Fibroblast of gingiva (primary cell): ENCODE data around the gene OSBPL8.
"Not testable (repeated sequence)": the region's sequence is repeated elsewhere in the genome, so short reads cannot be mapped to it uniquely, and the experiment has no call there.

Experiments
- DNase-seq: peaks from one replicate; pipeline ENCODE4 v3.0.0-alpha.2; 2011; ENCODE audit warnings: low read depth

OSBPL8 gene

DNA sequence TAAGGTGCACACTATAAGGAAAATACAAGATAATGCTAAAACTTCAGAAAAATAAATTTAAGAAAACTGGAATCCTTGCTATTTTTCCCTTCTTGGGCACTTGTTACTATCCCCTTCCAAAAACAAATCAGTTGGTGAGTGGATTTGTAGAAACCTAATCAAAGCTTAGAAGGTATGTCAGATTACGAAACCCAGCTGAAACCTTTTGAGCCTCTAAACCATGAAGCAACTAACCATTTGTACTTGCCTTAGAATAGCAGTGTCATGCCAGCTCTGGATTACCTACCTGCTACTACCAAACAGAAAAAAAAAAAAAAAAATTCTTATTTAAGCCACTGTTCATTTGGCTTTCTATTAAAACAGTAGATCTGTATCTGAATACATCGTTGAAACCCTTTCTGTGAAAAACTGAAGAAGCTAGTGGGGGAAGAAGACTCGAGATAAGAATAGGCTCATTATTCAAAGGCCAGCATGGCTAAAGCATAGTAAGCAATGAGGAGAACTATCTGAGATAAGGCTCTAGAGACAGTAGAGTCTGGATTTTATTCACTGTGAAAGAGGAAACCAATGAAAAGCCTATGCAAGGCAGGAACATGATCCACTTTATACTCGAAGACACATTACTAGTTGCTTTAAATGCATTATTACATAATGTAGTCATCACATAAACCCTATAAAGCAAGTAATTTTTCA is 30.2 kb downstream of the OSBPL8 start:
- DNase-seq, result no peak

DNA sequence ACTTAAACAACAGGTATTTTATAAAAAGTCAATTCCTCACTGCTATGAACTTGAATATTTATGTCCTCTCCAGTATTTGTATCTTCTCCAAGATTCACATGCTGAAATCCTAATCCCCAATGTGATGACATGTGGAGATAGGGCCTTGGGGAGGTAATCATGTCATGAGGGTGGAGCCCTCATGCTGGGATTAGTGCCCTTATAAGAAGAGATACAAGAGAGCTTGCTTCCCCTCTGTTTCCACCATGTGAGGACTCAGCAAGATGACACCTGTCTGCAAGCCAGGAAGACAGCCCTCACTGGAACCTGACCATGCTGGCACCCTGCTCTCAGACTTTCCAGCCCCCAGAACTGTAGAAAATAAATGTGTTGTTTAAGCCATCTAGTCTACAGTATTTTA is 36.2 kb downstream of the OSBPL8 start:
- DNase-seq, result no peak

DNA sequence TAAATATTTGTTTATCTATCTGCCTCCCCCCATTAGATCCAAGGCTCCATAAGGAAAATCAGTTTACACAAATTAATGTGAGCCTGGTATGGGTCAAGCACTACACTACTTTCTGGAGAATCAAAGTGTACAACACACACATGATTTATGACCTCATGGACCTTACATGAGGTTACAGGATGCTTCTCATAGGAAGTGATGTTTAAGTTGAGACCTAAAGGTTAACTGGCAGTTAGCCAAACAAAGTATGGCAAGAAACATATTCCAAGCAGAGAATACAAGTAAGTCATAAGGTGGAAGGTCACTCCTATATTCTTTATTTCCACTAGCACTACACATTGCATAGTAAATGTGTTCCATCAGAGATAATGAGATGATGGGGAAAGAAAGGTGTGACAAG is 39.2 kb downstream of the OSBPL8 start:
- DNase-seq, result no peak

GRCh38 chr12:76519538-76519937 is 40.0 kb downstream of the OSBPL8 start:
- no peak for DNase-seq

DNA sequence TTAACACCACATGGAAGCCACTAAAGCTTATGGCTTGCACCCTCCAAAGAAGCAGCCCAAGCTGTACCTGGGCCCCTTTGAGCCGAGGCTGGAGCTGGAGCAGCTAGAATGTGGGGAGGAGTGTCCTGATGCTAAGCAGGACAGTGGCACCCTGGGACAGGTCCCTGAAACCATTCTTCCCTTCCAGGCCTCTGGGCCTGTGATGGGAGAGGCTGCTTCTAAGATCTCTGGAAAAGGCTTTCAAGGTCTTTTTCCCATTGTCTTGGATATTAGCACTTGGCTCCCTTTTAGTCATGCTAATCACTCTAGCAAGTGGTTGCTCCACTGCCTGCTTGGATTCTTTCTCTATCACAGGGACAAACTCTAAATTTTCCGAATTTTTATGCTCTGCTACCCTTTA is 40.9 kb downstream of the OSBPL8 start:
- DNase-seq, result no peak

DNA sequence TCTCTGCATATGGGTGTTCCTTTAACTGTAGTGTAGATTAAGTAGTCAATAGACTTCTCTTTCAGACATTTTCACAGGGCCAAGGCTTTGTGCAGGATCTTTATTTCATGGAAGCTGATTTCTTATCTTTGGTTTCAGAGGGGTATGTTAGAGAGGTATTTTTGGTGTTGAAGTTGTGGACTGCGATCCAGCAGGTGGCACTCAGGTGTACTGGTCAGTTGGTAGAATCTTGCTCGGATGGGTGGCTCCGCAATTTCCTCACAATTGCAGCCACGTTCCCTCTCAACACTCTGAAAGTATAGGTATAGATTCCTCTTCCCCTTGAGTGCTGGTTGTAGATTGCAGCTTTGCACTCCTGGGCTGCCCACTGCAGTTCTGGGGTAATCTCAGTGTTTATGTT is 44.3 kb downstream of the OSBPL8 start:
- DNase-seq, result no peak

DNA sequence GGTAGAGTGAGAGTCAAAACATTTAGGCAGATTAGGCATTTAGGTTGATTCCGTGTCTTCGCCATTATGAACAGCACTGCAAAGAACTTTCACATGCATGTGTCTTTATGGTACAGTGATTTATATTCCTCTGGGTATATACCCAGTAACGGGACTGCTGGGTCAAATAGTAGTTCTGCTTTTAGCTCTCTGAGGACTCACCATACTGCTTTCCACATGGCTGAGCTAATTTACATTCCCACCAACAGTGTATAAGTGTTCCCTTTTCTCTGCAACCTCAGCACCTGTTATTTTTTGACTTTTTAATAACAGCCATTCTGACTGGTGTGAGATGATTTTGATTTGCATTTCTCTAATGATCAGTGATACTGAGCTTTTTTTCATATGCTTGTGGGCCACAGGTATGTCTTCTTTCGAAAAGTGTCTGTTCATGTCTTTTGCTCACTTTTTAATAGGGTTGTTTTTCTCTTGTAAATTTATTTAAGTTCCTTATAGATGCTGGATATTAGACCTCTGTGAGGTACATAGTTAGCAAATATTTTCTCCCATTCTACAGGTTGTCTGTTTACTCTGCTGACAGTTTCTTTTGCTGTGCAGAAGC is 48.4 kb downstream of the OSBPL8 start:
- DNase-seq, result not testable (repeated sequence)

DNA sequence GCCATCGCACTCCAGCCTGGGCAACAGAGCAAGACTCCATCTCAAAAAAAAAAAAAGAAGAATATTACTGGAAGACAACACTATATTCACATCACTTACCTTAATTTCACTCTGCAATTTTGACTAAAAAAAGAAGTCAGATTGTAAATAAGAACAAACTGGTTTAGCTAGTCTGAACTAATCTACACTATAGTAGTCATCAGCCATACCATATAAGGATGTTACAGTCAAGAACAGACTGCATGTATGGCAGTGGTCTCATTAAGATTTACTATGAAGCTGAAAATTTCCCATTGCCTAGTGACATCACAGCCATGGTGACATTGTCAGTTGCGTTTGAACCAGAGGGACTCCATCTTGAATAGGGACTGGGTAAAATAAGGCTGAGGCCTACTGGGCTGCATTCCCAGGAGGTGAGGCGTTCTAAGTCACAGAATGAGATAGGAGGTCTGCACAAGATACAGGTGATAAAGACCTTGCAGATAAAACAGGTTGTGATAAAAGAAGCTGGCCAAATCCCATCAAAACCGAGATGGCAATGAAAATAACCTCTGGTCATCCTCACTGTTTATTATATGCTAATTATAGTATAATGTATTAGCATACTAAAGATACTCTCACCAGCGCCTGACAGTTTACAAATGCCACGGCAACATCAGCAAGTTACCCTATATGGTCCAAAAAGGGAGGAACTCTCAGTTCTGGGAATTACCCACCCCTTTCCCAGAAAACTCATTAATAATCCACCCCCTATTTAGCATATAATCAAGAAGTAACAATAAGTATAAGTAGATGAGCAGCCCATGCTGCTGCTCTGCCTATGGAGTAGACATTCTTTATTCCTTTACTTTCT is 51.2 kb downstream of the OSBPL8 start:
- no peak for DNase-seq

- DNase-seq, result no peak
These were observed 53.4 kb downstream of the OSBPL8 start for GRCh38 chr12:76506149-76506548.

DNA sequence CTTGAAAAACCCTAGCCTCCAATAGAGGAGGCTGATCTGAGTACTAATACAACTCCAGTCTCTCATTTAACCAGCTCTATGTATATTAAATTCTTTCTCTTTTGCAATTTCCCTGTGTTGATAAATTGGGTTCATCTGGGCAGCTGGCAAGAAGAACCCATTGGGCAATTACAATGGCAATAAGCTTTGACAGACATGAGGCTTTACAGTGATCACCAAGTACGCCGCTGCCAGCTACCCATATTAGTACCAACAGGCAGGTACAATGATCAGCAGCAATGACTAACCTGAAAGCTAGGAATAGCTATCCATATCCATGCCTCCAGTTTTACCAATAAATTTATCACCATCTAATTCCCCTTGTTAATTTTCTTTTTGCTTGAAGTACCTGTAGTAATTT is 54.5 kb downstream of the OSBPL8 start:
- peak; percentile 3 for DNase-seq

DNA sequence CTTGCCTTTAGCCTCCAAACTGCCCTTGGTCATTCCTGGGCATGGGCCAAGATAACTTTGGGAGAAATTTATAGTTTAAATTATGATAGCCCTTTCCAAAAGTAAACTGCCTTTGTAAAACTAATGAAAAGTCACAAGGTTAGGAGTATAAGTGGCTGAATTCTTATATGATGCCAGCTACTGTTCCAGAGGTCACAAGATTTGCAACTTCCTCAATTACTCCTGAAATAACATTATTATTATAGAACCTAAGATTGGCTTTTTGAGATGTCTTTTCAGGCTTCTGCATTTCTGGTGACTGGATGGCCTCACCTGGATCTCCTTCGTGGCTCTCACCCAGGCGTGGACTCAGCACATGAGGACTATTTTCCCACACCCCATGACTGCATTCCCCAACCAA is 55.0 kb downstream of the OSBPL8 start:
- no peak for DNase-seq

- DNase-seq, result no peak
These were observed 55.6 kb downstream of the OSBPL8 start for GRCh38 chr12:76503957-76504356.

DNA sequence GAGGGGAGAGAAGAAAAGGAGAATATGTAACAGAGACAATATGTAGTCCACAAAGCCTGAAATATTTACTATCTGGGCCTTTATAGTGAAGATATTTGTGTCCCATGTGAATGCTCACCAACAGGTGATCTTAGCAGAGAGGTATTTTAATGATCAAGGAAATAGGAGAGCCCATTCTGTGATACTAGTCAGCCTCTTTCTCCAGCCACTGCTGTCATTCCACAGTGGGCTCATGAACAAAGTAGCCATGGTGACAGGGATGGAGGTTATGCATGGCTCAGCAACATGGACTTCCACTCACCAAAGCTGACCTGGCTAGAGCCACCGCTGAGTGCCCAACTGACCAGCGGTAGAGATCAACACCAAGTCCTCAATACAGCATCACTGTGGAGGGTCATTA is 58.2 kb downstream of the OSBPL8 start:
- no peak for DNase-seq

DNA sequence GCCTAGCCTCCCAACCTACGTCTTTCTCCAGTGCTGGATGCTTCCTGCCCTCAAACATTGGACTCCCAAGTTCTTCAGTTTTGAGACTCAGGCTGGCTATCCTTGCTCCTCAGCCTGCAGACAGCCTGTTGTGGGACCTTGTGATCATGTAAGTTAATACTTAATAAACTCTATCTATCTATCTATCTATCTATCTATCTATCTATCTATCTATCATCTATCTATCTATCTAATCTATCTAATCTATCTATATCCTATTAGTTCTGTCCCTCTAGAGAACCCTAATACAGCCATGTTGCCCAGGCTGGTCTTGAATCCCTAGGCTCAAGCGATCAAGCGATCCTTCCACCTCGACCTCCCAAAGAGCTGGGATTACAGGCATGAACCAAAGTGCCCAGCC is 60.4 kb downstream of the OSBPL8 start:
- DNase-seq, result not testable (repeated sequence)

- DNase-seq, result no peak
These were observed 64.0 kb downstream of the OSBPL8 start for GRCh38 chr12:76495556-76495955.

- DNase-seq, result no peak
These were observed 68.3 kb downstream of the OSBPL8 start for GRCh38 chr12:76491292-76491691.

DNA sequence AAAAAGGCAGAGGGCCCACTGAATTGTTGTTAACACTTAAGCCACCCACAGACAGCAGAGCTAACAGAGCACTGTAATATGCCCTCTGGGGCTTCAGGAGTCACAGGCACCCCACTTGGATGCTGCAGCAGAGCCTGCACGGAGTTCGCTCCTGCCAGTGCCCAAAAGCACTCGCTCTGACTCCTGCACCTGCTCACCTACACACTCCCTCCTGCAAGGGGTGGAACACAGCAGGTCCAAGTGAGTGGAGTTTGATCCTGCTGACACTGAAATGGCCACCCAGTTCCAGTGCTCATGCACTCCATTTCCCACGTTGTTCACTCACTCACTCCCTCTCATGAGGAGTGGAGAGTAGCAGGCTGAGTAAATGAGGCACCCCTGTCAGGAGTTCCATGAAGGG is 68.8 kb downstream of the OSBPL8 start:
- DNase-seq, result no peak

- DNase-seq, result peak; percentile 32
These were observed 69.8 kb downstream of the OSBPL8 start for GRCh38 chr12:76489737-76490136.

GRCh38 chr12:76486011-76486410 is 73.6 kb downstream of the OSBPL8 start:
- no peak for DNase-seq

GRCh38 chr12:76480796-76481195 is 78.8 kb downstream of the OSBPL8 start:
- no peak for DNase-seq

GRCh38 chr12:76478045-76478444 is 81.5 kb downstream of the OSBPL8 start:
- no peak for DNase-seq

DNA sequence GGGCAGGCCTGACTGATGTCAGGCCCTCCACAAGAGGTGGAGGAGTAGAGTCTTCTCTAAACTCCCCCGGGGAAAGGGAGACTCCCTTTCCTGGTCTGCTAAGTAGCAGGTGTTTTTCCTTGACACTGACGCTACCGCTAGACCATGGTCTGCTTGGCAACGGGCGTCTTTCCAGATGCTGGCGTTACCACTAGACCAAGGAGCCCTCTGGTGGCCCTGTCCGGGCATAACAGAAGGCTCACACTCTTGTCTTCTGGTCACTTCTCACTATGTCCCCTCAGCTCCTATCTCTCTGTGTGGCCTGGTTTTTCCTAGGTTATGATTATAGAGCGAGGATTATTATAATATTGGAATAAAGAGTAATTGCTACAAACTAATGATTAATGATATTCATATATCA is 86.7 kb downstream of the OSBPL8 start:
- not testable (repeated sequence) for DNase-seq

DNA sequence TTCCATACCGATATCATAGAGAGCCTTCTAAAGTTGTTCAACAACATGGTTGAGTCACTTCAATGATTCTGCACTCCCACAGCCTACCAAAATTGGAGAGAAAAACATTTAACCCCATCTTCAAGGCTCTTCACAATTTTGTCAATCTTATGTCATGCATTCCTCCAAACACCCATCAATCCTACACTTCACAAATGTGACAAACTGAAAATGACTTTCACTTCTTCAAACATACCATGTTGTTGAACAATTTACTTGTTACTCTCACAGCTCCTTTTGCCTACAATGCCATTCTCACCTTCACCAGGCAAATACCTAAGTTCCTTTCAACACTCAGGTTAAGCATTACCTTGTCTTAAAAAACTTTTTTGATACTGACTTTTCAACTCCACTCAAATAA is 88.0 kb downstream of the OSBPL8 start:
- DNase-seq, result no peak
